Testis (tissue), 3 donors: ENCODE results near the gene ASCC2. TPM values are rescaled to one million over a fixed set of nuclear protein-coding genes. Genes with fewer than 3 reads are reported as not detected.

Experiments used
- DNase-seq: peaks from one replicate; pipeline ENCODE4 v3.0.0-alpha.2; 2019
- H3K27ac ChIP-seq, 2 donors: fragments of 200-600 bp; sonication (generic); one replicate each; pipeline ENCODE4 v1.5.1; 2019
- H3K27me3 ChIP-seq: fragments of 200-600 bp; sonication (generic); one replicate; pipeline ENCODE4 v1.5.1; 2019
- H3K36me3 ChIP-seq: fragments of 200-600 bp; sonication (generic); one replicate; pipeline ENCODE4 v1.5.1; 2017; ENCODE audit warnings: low read depth; ENCODE audit errors: missing control alignments
- H3K4me1 ChIP-seq: fragments of 200-600 bp; sonication (generic); one replicate; pipeline ENCODE4 v1.5.1; 2019
- H3K4me3 ChIP-seq, 2 donors: fragments of 200-600 bp; sonication (generic); one replicate each; pipeline ENCODE4 v1.5.1; 2017 to 2019
- H3K9me3 ChIP-seq: fragments of 200-600 bp; sonication (generic); one replicate; pipeline ENCODE4 v1.5.1; 2017
- POLR2A ChIP-seq: fragments of 450-650 bp; IDR thresholded peaks from one replicate; pipeline ENCODE4 v1.6.1; 2017; ENCODE audit warnings: antibody characterized with exemption, mild to moderate bottlenecking, moderate library complexity
- WGBS, 2 donors: methylation state at CpG; one replicate each; pipeline ENCODE4 v1.1.5; 2018; 5-methylcytosine and 5-hydroxymethylcytosine counted together
- intact Hi-C: fragments of 100-400 bp; cut with DNase I; formaldehyde crosslinking; loops from one replicate; pipeline ENCODE4 v1.15.1; 2023; ENCODE audit warnings: low total_unique reads
- polyA plus RNA-seq: library from polyadenylated mRNA; stranded (reverse); fragments of 350-450 nt; fragmentation: Illumina TruSeq; extraction: RNeasy Lipid Tissue Mini Kit (QIAGEN cat#74804); gene quantifications from one replicate; pipeline ENCODE4 v1.2.3, GENCODE V29; 2014; ENCODE audit warnings: low read depth, low replicate concordance; ENCODE audit not compliant: insufficient read depth
- total RNA-seq, 2 donors: library from RNA; depleted of rRNA; stranded (reverse); fragments of >200 nt; gene quantifications; one replicate each; pipeline ENCODE4 v1.2.3, GENCODE V29; 2016
- TF ChIP-seq, protein P1 (sequence below), 3 experiments: fragments of 450-650 bp in 2 of 3; fragments of 200-600 bp in 1 of 3; sonication (generic) in 1 of 3; IDR thresholded peaks; one replicate each; pipeline ENCODE4 v1.5.1; 2016 to 2019; ENCODE audit warnings: antibody characterized with exemption in 3 of 3, mild to moderate bottlenecking in 2 of 3, moderate library complexity in 1 of 3

ASCC2 gene
- total and polyA plus RNA-seq, 3 donors from 2014 or later, result 91.5 to 108 (median 93.8) TPM

- Histone ChIP-seq H3K4me3 (no peak overlapping the region), H3K4me1 (peaks cover 31% of the 10 kb centered on the region), H3K9me3 (no peaks in the 10 kb centered on the region), H3K27me3 (no peaks in the 10 kb centered on the region), H3K36me3 (no peaks in the 10 kb centered on the region), H3K27ac (peak overlapping the region in 1 of 2 donors; percentile 69)
- DNase-seq, result no peak
- TF ChIP-seq, protein P1, sequence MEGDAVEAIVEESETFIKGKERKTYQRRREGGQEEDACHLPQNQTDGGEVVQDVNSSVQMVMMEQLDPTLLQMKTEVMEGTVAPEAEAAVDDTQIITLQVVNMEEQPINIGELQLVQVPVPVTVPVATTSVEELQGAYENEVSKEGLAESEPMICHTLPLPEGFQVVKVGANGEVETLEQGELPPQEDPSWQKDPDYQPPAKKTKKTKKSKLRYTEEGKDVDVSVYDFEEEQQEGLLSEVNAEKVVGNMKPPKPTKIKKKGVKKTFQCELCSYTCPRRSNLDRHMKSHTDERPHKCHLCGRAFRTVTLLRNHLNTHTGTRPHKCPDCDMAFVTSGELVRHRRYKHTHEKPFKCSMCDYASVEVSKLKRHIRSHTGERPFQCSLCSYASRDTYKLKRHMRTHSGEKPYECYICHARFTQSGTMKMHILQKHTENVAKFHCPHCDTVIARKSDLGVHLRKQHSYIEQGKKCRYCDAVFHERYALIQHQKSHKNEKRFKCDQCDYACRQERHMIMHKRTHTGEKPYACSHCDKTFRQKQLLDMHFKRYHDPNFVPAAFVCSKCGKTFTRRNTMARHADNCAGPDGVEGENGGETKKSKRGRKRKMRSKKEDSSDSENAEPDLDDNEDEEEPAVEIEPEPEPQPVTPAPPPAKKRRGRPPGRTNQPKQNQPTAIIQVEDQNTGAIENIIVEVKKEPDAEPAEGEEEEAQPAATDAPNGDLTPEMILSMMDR (IDR thresholded peaks at IDR 0.05), result no peak
- TF ChIP-seq POLR2A, result no peak
- intact Hi-C loops, result no loop called here
- 94 to 100% methylated on average over 5 of the region's 5 CpGs for WGBS, 2 donors
These were observed 57.9 kb downstream of the ASCC2 start for GRCh38 chr22:29780220-29780619.

DNA sequence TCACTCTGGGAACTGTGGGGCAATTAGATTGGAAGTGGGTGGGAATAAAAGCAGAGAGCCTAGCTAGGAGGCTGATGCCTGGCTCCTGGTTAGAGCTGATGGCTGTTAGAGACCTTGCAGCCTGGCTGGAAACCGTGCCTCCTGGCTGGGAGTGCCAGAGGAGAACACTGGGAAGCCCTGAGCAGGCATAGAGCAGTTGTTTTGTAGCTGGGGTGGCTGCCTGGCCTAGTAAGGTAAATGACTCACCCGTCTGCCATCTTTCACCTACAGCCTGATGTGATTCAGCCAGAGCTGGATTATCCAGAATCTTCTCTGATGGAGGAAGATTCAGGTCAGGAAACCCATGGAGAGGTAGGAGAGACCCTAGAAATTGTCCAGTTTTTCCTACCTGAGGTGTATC, 64.8 kb downstream of the ASCC2 start:
- Histone ChIP-seq H3K27ac (no peak overlapping the region), H3K4me3 (no peak overlapping the region), H3K4me1 (peaks cover 4% of the 10 kb centered on the region), H3K36me3 (no peaks in the 10 kb centered on the region), H3K27me3 (no peaks in the 10 kb centered on the region), H3K9me3 (no peaks in the 10 kb centered on the region)
- intact Hi-C loops, result no loop called here
- 81 to 85% methylated on average over 2 of the region's 2 CpGs for WGBS, 2 donors
- TF ChIP-seq, protein P1 (IDR thresholded peaks at IDR 0.05), result no peak
- no peak for TF ChIP-seq POLR2A
- DNase-seq, result no peak

DNA sequence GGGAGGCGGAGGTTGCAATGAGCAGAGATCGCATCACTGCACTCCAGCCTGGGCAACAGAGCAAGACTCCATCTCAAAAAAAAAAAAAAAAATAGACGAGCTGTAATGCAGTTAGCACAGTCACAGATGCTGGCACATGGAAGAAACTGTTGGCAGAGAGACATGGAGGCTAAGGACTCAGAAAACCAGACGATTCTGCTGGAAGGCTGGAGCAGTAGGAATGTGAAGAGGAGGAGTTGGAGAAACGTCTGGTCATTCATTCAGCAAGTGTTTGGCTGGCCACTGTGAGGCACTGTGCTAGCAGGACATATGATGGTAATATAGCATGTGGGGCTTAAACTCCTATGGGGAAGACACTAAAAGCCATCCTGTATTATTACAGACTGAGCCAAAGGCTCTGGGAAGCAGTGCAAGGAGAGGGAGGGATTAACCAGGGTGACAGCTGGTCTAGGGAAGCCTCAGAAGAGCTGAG, 65.9 kb downstream of the ASCC2 start:
- H3K36me3 ChIP-seq, result no peaks in the 10 kb centered on the region
- no peak overlapping the region for H3K4me3 ChIP-seq
- no peak overlapping the region for H3K27ac ChIP-seq
- peaks cover 9% of the 10 kb centered on the region for H3K4me1 ChIP-seq
- intact Hi-C loops, result no loop called here
- no peaks in the 10 kb centered on the region for H3K9me3 ChIP-seq
- no peak for TF ChIP-seq POLR2A
- TF ChIP-seq, protein P1 (IDR thresholded peaks at IDR 0.05), result peak in 1 of 3 experiments; percentile 21
- H3K27me3 ChIP-seq, result no peaks in the 10 kb centered on the region
- DNase-seq, result peak; percentile 68
- 52 to 56% methylated on average over 5 of the region's 5 CpGs for WGBS, 2 donors

GRCh38 chr22:29769723-29770321, 68.3 kb downstream of the ASCC2 start:
- WGBS, 2 donors, result 90 to 93% methylated on average over 2 of the region's 2 CpGs

More at GRCh38 chr22:29769723-29770321, 68.3 kb downstream of the ASCC2 start:
- H3K9me3 ChIP-seq, result no peaks in the 10 kb centered on the region
- H3K27ac ChIP-seq, result no peak overlapping the region
- H3K4me1 ChIP-seq, result peaks cover 17% of the 10 kb centered on the region
- no peak for TF ChIP-seq POLR2A
- TF ChIP-seq, protein P1 (IDR thresholded peaks at IDR 0.05), result no peak
- H3K4me3 ChIP-seq, result no peak overlapping the region
- no peak for DNase-seq
- no peaks in the 10 kb centered on the region for H3K36me3 ChIP-seq
- intact Hi-C loops, result no loop called here
- no peaks in the 10 kb centered on the region for H3K27me3 ChIP-seq
